Renal pelvis (tissue), 4 donors: Measurements from ENCODE around the gene ZDHHC6. TPM values are rescaled to one million over a fixed set of nuclear protein-coding genes. Genes with fewer than 3 reads are reported as not detected.
"Not testable (repeated sequence)": the region's sequence is repeated elsewhere in the genome, so short reads cannot be mapped to it uniquely, and the experiment has no call there.

Source experiments
- DNase-seq: peaks from one replicate; pipeline ENCODE4 v3.0.0-alpha.2; 2013
- polyA plus RNA-seq, 3 donors: library from polyadenylated mRNA; unstranded; fragments of 120-200 nt; gene quantifications; one replicate each; pipeline ENCODE4 v1.2.1, GENCODE V29; 2013; ENCODE audit not compliant: insufficient read length in 3 of 3

Gene ZDHHC6
- polyA plus RNA-seq, 3 donors = 57.3 to 80.0 (median 76.9) TPM

DNA sequence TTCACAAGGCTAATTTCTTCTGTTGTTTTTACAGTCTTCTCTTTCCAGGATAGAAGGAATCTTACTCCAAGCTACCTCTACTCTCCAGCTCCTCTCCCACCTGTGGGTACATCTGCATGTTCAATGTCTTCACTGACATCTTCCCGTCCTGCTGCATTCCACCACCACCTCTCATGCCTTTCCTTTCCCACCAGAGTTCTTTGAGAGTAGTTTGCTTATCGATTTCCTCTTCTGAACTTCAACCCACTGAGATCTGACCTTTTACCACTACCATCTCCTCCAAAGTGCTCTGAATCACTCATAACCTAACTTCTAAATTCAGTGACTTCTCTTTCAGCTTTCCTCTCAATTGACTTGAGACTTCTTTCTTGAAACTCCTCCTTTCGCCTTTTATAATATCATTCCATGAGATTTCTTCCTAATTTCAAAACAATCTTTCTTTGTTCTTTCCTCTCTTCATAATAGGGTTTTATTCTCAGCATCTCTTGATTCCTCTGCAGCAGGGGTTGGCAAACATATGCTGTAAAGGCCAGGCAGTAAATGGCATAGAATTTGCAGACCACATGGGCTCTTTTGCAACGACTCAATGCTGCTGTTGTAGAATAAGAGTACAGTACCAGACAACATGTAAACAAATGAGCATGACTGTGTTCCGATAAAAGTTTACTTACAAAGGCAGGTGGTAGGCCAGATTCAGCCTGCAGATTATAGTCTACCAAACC is 50.7 kb downstream of the ZDHHC6 start:
- DNase-seq = no peak

DNA sequence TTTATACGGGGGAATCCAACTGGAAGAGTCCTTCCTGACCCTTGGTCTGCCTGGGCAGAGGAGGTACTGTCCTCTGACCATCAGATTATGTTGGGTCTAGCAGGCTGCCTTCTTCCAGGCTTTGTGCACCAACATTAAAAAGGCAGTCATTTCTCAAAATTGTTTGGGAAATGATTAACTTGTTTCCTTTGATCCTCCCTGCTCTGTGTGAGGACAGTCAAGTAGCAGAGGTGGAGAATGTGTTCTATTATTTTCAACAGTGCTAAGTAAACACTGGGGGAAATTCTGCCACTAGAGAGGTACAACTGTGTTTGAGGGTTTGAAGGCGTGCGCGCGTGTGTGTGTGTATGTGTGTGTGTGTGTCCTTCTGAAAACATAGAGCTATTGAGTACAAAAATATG is 52.2 kb downstream of the ZDHHC6 start:
- DNase-seq = no peak

GRCh38 chr10:112393827-112394226 is 52.9 kb downstream of the ZDHHC6 start:
- DNase-seq = no peak

GRCh38 chr10:112393341-112393740 is 53.4 kb downstream of the ZDHHC6 start:
- no peak for DNase-seq

DNA sequence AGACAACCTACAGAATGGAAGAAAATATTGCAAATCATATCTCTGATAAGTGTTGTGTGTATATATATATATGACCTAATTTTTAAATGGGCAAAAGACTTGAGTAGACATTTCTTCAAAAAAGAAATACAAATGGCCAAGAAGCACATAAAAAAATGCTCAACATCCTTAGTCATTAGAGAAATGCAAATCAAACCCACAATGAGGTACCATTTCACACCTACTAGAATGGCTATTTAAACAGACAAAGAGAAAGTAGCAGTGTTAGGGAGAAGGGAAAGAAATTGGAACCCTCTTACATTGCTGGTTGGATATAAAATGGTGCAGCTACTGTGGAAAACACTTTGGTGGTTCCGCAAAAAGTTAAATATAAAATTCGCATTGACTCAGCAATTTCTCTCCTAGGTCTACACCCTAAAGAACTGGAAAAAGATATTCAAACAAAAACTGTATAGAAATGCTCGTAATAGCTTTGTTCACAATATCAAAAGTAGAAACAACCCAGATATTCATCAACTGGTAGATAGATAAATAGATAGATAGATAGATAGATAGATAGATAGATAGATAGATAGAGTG is 56.5 kb downstream of the ZDHHC6 start:
- DNase-seq = no peak

DNA sequence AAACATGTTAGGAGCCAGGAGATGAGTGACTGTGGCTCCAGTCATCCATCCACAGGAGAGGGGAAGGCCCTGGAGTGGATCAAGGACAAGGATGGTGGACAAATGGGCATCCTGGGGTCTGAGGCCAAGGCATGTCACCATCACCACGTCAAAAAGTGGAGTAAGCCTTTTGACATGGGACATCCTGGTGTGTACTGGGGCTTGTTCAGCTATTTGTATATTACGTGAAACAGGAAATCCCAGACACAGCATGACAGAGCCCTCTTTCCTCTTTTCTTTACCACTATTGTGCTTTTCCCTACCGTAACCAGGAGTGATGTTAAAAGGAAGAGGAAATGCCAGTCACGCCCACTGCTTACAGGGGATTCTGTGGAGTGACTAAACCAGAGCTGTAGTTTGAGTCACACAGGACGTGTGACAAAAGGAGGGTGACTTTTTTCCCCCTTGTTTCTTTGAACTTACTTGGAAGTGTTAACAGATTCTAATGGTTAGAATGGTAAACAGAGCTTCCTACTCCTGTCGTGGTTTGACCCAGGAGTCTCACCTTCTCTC is 57.4 kb downstream of the ZDHHC6 start:
- DNase-seq = no peak

DNA sequence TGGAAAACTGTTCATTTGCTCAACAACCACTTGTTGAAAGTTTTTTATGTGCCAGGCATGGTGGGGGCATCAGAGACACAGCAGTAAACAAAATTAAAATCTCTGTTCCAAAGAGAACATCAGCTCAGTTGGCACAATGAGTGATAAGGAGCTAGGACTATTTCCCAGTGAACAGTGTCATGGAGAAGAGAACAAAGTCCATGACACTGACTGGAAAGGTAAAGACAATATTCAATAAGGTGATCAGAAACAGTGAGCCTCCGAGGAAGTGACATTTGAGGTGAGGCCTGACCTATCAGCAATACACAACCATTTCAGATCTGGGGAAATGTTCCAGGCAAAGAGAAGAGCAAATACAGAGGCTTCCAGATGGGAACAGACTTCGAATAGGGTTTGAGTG is 58.2 kb downstream of the ZDHHC6 start:
- no peak for DNase-seq

- DNase-seq = not testable (repeated sequence)
These were observed 58.7 kb downstream of the ZDHHC6 start for GRCh38 chr10:112388056-112388455.

- DNase-seq = no peak
These were observed 61.5 kb downstream of the ZDHHC6 start for GRCh38 chr10:112385201-112385600.

- DNase-seq = no peak
These were observed 62.6 kb downstream of the ZDHHC6 start for GRCh38 chr10:112384141-112384540.

DNA sequence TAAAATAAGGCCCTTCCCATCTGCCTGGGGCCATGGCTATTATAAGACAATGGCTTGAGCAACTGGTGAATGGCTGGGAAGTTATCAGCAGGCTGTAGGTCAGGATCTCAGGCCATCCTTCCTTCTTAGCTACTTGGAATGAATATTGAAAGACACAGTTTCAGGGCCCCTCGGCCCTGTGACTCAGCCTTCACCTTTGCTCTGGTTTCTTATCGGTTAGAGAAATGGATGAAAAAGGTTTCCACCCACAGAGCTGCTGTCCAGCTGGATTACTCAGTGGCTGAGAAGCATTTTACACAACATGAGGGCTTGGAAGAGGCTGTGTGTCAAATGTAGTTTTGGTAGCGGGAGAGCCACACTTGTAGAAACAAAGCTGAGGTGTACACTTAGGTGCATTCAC is 63.4 kb downstream of the ZDHHC6 start:
- no peak for DNase-seq

DNA sequence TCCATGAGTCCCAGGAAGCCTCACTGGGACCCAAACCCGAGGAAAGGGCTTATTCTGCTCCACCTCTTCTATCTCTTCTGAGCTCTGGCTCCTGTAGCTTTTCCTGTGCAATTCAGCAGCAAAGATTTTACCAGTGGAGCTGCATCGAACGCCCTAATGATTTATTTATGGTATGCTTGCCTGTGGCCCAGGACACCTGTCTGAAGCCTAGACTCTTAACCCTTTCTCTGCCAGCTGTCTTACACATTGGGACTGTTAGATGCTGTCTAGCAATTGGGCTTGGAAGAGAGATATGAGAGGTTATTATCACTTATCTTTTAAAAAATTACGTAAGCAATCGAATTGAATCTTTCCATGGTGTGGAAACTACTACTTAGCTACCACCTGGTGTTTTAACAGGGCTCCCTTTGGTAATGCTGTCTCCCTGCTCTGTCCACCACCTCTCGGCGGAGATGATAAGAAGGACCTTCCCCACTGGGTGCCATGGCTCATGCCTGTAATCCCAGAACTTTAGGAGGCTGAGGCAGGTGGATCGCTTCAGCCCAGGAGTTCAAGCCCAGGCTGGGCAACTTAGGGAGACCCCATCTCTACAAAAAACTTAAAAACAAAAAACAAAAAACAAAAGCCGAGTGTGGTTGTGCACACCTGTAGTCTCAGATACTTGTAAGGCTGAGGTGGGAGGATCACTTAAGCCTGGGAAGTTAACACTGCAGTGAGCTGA is 64.0 kb downstream of the ZDHHC6 start:
- no peak for DNase-seq

Other genes with a start within 250 kb of the ZDHHC6 start
- not detected for gene TECTB, start 163.5 kb downstream of the ZDHHC6 start, polyA plus RNA-seq
- 1 to 10 TPM; 4.1 to 5.5 (median 5.3) TPM for gene ACSL5, start 72.8 kb downstream of the ZDHHC6 start, polyA plus RNA-seq
- 10 to 100 TPM; 18.9 to 22.0 (median 20.3) TPM for gene VTI1A, start 301 bp upstream of the ZDHHC6 start, polyA plus RNA-seq